BLaER1 treated with 17β-estradiol and CSF1 and Interleukin-3, amounts not matched to agents 10 nM and 100 nM (cell line): ENCODE data around the gene HOTAIR.
A peak's percentile ranks its signal among the peaks of the same experiment; 100 is the strongest.

ENCODE experiments used
- H3K27ac ChIP-seq, 11 experiments: shearing (Covaris generic); formaldehyde crosslinking; 2 replicates each; pipeline ENCODE4 v1.8.1; 2022
- H3K27me3 ChIP-seq, 11 experiments: shearing (Covaris generic); formaldehyde crosslinking; 2 replicates each; pipeline ENCODE4 v1.8.1; 2022
- H3K36me3 ChIP-seq, 11 experiments: shearing (Covaris generic); formaldehyde crosslinking; 2 replicates each; pipeline ENCODE4 v1.8.1; 2022
- H3K4me1 ChIP-seq, 10 experiments: shearing (Covaris generic); formaldehyde crosslinking; 2 replicates each; pipeline ENCODE4 v1.8.1; 2022
- H3K4me2 ChIP-seq, 11 experiments: shearing (Covaris generic); formaldehyde crosslinking; 2 replicates each; pipeline ENCODE4 v1.8.1; 2022
- H3K4me3 ChIP-seq, 10 experiments: shearing (Covaris generic); formaldehyde crosslinking; 2 replicates each; pipeline ENCODE4 v1.8.1; 2022
- H3K9ac ChIP-seq, 11 experiments: shearing (Covaris generic); formaldehyde crosslinking; 2 replicates each; pipeline ENCODE4 v1.8.1; 2022
- H3K9me3 ChIP-seq, 11 experiments: shearing (Covaris generic); formaldehyde crosslinking; replicated peaks in 1 of 11; 2 replicates each; pipeline ENCODE4 v1.8.1; 2022
- H4K20me1 ChIP-seq, 11 experiments: shearing (Covaris generic); formaldehyde crosslinking; 2 replicates each; pipeline ENCODE4 v1.8.1; 2022
- Cebpa-rat ChIP-seq, 11 experiments: shearing (Covaris generic); IDR thresholded peaks; 2 replicates each; pipeline ENCODE4 v1.8.1; 2022

HOTAIR gene

GRCh38 chr12:53997204-53998109, 22.7 kb upstream of the HOTAIR start:
- Histone ChIP-seq H3K4me2 (no peak overlapping the region), H3K27ac (no peak overlapping the region), H3K4me1 (peaks cover 0 to 12% (median 6%) of the 10 kb centered on the region in 10 experiments; a peak in 8 of 20 replicates), H3K36me3 (no peaks in the 10 kb centered on the region), H3K9me3 (peaks cover 0 to 26% (median 7%) of the 10 kb centered on the region in 11 experiments; a peak in 13 of 22 replicates), H3K9ac (no peak overlapping the region), H3K27me3 (peaks cover 100% of the 10 kb centered on the region in 11 experiments), H3K4me3 (no peak overlapping the region), H4K20me1 (peaks cover 0 to 95% (median 76%) of the 10 kb centered on the region in 11 experiments; a peak in 17 of 22 replicates)
- no peak for TF ChIP-seq Cebpa-rat (IDR thresholded peaks at IDR 0.05)

DNA sequence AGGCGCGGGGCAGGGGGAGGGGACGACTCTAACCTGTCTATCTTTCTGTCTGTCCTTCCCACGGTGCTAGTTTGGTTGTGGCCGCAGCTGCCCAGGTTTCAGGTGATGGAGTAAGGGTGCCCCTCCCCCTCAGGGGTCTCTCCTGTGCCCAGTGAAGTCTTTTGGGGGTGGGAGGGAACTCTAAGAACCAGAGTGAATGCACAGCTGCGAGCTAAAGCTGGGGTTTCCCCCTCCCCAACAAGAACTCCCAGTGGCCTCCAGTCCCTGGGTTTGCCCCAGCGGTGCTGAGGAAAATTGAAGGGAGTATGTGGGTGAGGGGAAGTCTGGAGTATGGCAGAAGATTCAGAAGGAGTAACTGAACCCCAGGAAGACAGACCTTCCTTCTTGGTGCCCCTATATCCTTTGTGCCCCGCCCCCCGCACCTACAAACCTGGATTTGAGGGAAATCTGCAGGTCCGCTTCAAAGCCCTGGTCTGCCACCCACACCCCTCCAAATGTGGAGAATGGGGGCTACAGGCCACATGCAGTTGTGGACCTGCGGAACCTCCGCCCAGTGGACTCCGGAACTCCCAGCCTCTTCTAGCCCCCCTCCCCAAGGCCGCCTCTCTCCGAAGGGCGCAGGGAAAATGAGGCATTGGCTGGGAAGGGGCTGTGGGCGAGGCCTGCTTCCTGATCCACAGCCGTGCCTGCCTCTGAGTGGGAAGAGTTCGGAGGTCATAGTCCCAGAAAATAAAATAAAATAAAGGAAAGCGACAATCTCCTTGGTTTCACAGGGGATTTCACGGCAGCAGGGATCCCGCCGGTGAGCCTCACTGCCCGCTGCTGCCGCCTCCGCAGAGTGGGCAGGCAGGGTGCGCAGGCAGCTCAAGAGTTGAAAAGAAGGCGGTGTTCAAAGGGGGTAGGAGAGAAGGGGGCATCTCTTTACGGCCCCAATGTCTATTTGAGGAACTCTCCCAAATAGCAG, 21.8 kb upstream of the HOTAIR start:
- Histone ChIP-seq H3K27ac (no peak overlapping the region), H3K36me3 (no peaks in the 10 kb centered on the region), H3K9me3 (peaks cover 0 to 26% (median 7%) of the 10 kb centered on the region in 11 experiments; a peak in 13 of 22 replicates), H3K9ac (0 out of 22 replicates have a peak overlapping the region, but pooled peaks of 1 of the 11 experiments have one; percentile 45), H4K20me1 (peaks cover 0 to 95% (median 76%) of the 10 kb centered on the region in 11 experiments; a peak in 17 of 22 replicates), H3K27me3 (peaks cover 100% of the 10 kb centered on the region in 11 experiments), H3K4me1 (peaks cover 0 to 12% (median 6%) of the 10 kb centered on the region in 10 experiments; a peak in 8 of 20 replicates), H3K4me3 (peak overlapping the region in 4 of 10 experiments; percentile 42 to 48 (median 46); a peak in 9 of 20 replicates), H3K4me2 (peak overlapping the region; percentile 25 to 98 (median 47); a peak in 19 of 22 replicates)
- no peak for TF ChIP-seq Cebpa-rat (IDR thresholded peaks at IDR 0.05)

- TF ChIP-seq Cebpa-rat (IDR thresholded peaks at IDR 0.05), result no peak
- Histone ChIP-seq H3K36me3 (no peaks in the 10 kb centered on the region), H3K27me3 (peaks cover 100% of the 10 kb centered on the region in 11 experiments), H3K9ac (peak overlapping the region in 1 of 11 experiments; percentile 45; a peak in 2 of 22 replicates), H3K4me1 (peaks cover 0 to 12% (median 6%) of the 10 kb centered on the region in 10 experiments; a peak in 8 of 20 replicates), H4K20me1 (peaks cover 0 to 95% (median 76%) of the 10 kb centered on the region in 11 experiments; a peak in 17 of 22 replicates), H3K9me3 (peaks cover 0 to 26% (median 7%) of the 10 kb centered on the region in 11 experiments; a peak in 13 of 22 replicates), H3K4me2 (peak overlapping the region; percentile 25 to 98 (median 47); a peak in 21 of 22 replicates), H3K4me3 (peak overlapping the region in 6 of 10 experiments; percentile 15 to 48 (median 44); a peak in 9 of 20 replicates), H3K27ac (no peak overlapping the region)
These were observed 20.9 kb upstream of the HOTAIR start for GRCh38 chr12:53995378-53996239.

DNA sequence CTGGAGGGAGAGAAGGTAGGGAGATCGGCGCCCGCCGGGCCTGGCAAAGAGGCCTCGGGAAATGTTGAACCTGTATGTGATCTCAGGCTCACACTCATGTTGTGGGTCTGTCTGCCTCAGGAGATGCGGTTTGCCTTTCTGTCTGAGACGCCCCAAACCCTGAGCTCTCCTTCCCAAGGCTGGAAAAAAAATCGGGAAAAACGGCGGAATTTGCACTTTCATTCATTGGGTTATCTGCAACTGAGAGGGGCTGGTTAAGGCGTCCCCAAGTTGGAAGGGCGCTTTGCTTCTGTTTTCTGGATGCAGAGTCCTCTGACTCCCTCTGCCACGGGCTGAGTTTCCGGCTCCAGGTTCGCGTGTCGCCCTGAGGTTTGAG, 20.2 kb upstream of the HOTAIR start:
- Histone ChIP-seq H4K20me1 (peaks cover 0 to 94% (median 76%) of the 10 kb centered on the region in 11 experiments; a peak in 17 of 22 replicates), H3K36me3 (no peaks in the 10 kb centered on the region), H3K4me1 (peaks cover 0 to 12% (median 6%) of the 10 kb centered on the region in 10 experiments; a peak in 8 of 20 replicates), H3K4me3 (peak overlapping the region in 1 of 10 experiments; percentile 47; a peak in 2 of 20 replicates), H3K27me3 (peaks cover 100% of the 10 kb centered on the region in 11 experiments), H3K9ac (no peak overlapping the region), H3K4me2 (peak overlapping the region in 2 of 11 experiments; percentile 91 to 98; a peak in 3 of 22 replicates), H3K9me3 (peaks cover 0 to 21% (median 4%) of the 10 kb centered on the region in 11 experiments; a peak in 12 of 22 replicates), H3K27ac (no peak overlapping the region)
- no peak for TF ChIP-seq Cebpa-rat (IDR thresholded peaks at IDR 0.05)

DNA sequence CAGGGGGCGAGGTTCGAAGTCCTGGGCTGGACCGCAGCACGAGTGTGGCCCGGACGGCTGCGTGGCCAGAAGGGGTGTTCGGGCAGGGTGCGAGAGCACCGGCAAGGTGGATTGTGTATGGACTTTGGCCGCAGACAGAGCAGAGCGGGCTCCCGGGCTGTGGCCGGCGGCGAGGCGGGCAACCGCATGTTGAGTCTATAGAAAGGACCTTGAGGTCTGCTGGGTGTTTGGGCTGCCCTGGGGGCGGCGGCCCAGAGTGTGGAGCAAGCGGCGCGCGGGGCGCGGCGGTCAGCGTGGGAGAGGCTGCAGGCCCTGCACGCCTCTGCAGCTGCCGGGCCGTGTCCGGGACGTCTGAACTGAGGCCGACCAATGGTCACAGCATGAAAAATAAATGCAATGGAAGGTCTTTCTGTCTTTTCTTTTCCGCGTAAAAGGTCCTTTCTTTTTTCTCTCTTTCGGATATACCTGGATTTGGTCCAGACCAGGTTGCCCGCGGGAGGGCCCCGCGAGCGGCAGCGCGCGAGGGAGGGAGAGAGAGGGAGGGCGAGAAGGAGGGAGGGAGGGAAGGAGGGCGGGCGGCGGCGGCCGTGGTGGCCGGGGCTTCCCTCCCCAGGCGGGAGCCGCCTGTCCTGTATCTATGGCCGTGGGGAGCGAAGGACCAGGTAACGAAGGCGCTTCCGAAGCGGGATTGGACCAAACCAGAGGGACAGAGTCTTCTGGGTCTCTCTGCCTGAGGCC, 19.7 kb upstream of the HOTAIR start:
- Histone ChIP-seq H3K9me3 (peaks cover 0 to 16% (median 0%) of the 10 kb centered on the region in 11 experiments; a peak in 4 of 22 replicates), H4K20me1 (peaks cover 0 to 94% (median 78%) of the 10 kb centered on the region in 11 experiments; a peak in 17 of 22 replicates), H3K4me3 (no peak overlapping the region), H3K27me3 (peaks cover 100% of the 10 kb centered on the region in 11 experiments), H3K4me2 (no peak overlapping the region), H3K9ac (no peak overlapping the region), H3K27ac (no peak overlapping the region), H3K36me3 (no peaks in the 10 kb centered on the region), H3K4me1 (peaks cover 0 to 12% (median 6%) of the 10 kb centered on the region in 10 experiments; a peak in 8 of 20 replicates)
- no peak for TF ChIP-seq Cebpa-rat (IDR thresholded peaks at IDR 0.05)

DNA sequence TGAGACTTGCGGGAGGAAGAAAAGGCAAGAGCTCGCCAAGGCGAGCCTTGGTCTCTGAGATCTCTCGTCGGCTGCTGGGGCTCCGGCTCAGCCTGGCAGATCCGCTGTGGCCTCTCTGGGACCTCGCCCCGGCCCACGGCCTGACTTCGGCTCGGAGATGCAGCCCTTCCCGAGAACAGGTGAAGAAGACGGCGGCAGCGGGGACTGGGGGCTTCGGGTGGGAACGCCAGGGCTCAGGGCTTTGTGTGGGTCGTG, 19.2 kb upstream of the HOTAIR start:
- Histone ChIP-seq H3K4me2 (no peak overlapping the region), H3K36me3 (no peaks in the 10 kb centered on the region), H4K20me1 (peaks cover 0 to 96% (median 83%) of the 10 kb centered on the region in 11 experiments; a peak in 17 of 22 replicates), H3K27ac (no peak overlapping the region), H3K27me3 (peaks cover 100% of the 10 kb centered on the region in 11 experiments), H3K9ac (no peak overlapping the region), H3K9me3 (peaks cover 0 to 15% (median 0%) of the 10 kb centered on the region in 11 experiments; a peak in 3 of 22 replicates), H3K4me1 (peaks cover 0 to 17% (median 6%) of the 10 kb centered on the region in 10 experiments; a peak in 8 of 20 replicates), H3K4me3 (no peak overlapping the region)
- no peak for TF ChIP-seq Cebpa-rat (IDR thresholded peaks at IDR 0.05)
